Panc1 (cell line): Measurements from ENCODE around the gene ALDOA. TPM values are rescaled to one million over a fixed set of nuclear protein-coding genes. Genes with fewer than 3 reads are reported as not detected.

Experiments used
- ATAC-seq: fragments of 200-7000 bp; cut with Tn5 transposase; 2 replicates; pipeline ENCODE4 v1.9.1; 2020; ENCODE audit warnings: mild to moderate bottlenecking, moderate library complexity
- BruUV-seq: library from RNA; stranded (reverse); fragments of 400-500 nt; replicated peaks from 2 replicates; lab custom pipeline; 2021; lab: Mats Ljungman, UMichigan
- CTCF ChIA-PET: fragments of 300-600 bp; sonication (Branson Sonifier 250); formaldehyde crosslinking; loops from one replicate; lab custom pipeline; 2022; ENCODE audit warnings: antibody characterized with exemption; lab: Charles Lee
- POLR2A ChIA-PET: fragments of 300-600 bp; sonication (Branson Sonifier 250); formaldehyde crosslinking; loops from one replicate; lab custom pipeline; 2022; ENCODE audit warnings: antibody characterized with exemption; lab: Charles Lee
- DNase-seq: peaks from one replicate; pipeline ENCODE4 v3.0.0-alpha.2; 2010; ENCODE audit warnings: low read depth, low spot score
- H3K27ac ChIP-seq: 2 replicates; pipeline ENCODE4 v1.5.1; 2011; ENCODE audit warnings: mild to moderate bottlenecking, low read length, inconsistent platforms
- H3K27me3 ChIP-seq: fragments of 200-500 bp; sonication (Bioruptor generic); 2 replicates; pipeline ENCODE4 v1.6.0; 2014; ENCODE audit warnings: low read length, inconsistent platforms; ENCODE audit not compliant: control insufficient read depth, insufficient read depth
- H3K36me3 ChIP-seq: fragments of 200-500 bp; sonication (Bioruptor generic); 2 replicates; pipeline ENCODE4 v1.5.1; 2014; ENCODE audit warnings: inconsistent platforms, mild to moderate bottlenecking, low read length, moderate library complexity; ENCODE audit not compliant: control insufficient read depth, insufficient read depth
- H3K4me1 ChIP-seq: 2 replicates; pipeline ENCODE4 v1.5.1; 2011; ENCODE audit warnings: inconsistent platforms, mild to moderate bottlenecking, low read length, moderate library complexity; ENCODE audit not compliant: control insufficient read depth, insufficient read depth
- H3K4me3 ChIP-seq, 2 experiments: 2 replicates each; pipeline ENCODE4 v1.5.1; 2011 to 2012; ENCODE audit warnings: low read depth in 2 of 2, low read length in 2 of 2, mild to moderate bottlenecking in 2 of 2, inconsistent platforms in 1 of 2, moderate library complexity in 1 of 2
- H3K9me3 ChIP-seq: fragments of 200-500 bp; sonication (Bioruptor generic); 2 replicates; pipeline ENCODE4 v1.5.1; 2014; ENCODE audit warnings: low read depth, mild to moderate bottlenecking, inconsistent platforms, low read length, moderate library complexity; ENCODE audit not compliant: control insufficient read depth, insufficient read depth
- POLR2AphosphoS5 ChIP-seq: IDR thresholded peaks from 2 replicates; pipeline ENCODE4 v1.6.1; 2012; ENCODE audit warnings: mild to moderate bottlenecking, low read depth, low read length, moderate library complexity
- SIN3A ChIP-seq: IDR thresholded peaks from 2 replicates; pipeline ENCODE4 v1.6.1; 2012; ENCODE audit warnings: low read depth, mild to moderate bottlenecking, low read length, moderate library complexity, borderline replicate concordance; ENCODE audit not compliant: insufficient read depth
- TCF7L2 ChIP-seq: IDR thresholded peaks from 2 replicates; pipeline ENCODE4 v1.6.1; 2011; ENCODE audit warnings: mild to moderate bottlenecking, low read depth, low read length, inconsistent platforms
- in situ Hi-C: cut with HindIII; loops from 2 replicates; pipeline ENCODE4 v1.10.0; 2016; ENCODE audit warnings: low sequenced_read_pairs, low pct_unique_long_range_greater_than_20kb
- intact Hi-C: fragments of 100-400 bp; cut with micrococcal nuclease; formaldehyde crosslinking; loops from one replicate; pipeline ENCODE4 v1.10.0; 2022; ENCODE audit not compliant: unreplicated experiment
- total RNA-seq: library from RNA; stranded (reverse); gene quantifications from one replicate; pipeline ENCODE4 v1.2.1, GENCODE V29; 2021; ENCODE audit not compliant: unreplicated experiment
- TF ChIP-seq, protein P1 (sequence below): fragments of 450-650 bp; IDR thresholded peaks from 2 replicates; pipeline ENCODE4 v1.5.1; 2017; ENCODE audit warnings: mild to moderate bottlenecking
- TF ChIP-seq, protein P2 (sequence below), 2 experiments: IDR thresholded peaks; 2 replicates each; pipeline ENCODE4 v1.6.1; 2011 to 2012; ENCODE audit warnings: low read depth in 2 of 2, control low read depth in 1 of 2, low read length in 1 of 2, mild to moderate bottlenecking in 1 of 2, moderate library complexity in 1 of 2; ENCODE audit not compliant: insufficient read depth in 1 of 2

ALDOA gene
- total RNA-seq, 1 experiment from 2014 or later = 2,516 TPM

DNA sequence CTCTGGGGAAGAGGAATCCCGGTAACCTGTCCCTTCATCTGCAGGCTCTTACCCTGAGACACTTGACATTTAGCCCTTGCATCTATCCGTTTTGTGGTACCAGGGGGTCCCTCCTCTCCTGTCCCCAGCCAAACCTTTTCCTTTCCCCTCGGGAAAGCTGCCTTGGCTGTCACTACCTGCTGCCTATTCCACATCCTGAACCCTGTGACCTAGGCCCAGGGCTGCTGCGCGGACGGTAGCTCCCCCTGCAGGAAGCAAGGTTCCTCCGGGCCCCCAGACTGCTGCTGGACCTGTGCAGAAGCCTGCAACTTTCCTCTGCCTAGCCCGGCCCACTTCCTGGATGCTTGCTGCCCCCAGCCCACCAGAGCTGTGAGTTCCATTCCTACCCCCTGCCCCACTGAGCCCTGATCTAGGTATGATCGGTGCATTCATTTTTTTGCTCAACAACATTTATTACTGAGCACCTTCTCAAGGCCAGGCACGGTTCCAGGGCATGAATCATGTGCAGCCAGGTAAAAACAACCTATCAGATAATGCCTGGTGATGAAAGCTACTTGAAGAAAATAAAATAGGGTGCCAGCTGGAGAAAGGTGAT lies 10.5 kb upstream of the ALDOA start:
- Histone ChIP-seq H3K4me3 (no peak overlapping the region; a peak in 1 of 4 replicates), H3K36me3 (no peaks in the 10 kb centered on the region; the same call in 1 of the 2 replicates), H3K9me3 (no peaks in the 10 kb centered on the region), H3K4me1 (peaks cover 19% of the 10 kb centered on the region), H3K27ac (no peak overlapping the region; the same call in 1 of the 2 replicates), H3K27me3 (no peaks in the 10 kb centered on the region)
- no peak for DNase-seq
- in situ Hi-C loops (no loop called here), intact Hi-C loops (no loop called here)
- ChIA-PET CTCF (interaction anchor here (0.7 to 1.3 kb wide), 2 partner anchors 9 to 12 kb away, joined by 3 to 4 read pairs; no protein-coding TSS in a partner anchor), POLR2A (interaction anchor here (0.6 to 1.0 kb wide), 2 partner anchors 10 to 475 kb away, joined by 3 to 4 read pairs; partner anchors contain the start of gene ALDOA)
- peak; percentile 81 for ATAC-seq
- TF ChIP-seq POLR2AphosphoS5 = no peak
- no peak for TF ChIP-seq SIN3A
- TF ChIP-seq, protein P1, sequence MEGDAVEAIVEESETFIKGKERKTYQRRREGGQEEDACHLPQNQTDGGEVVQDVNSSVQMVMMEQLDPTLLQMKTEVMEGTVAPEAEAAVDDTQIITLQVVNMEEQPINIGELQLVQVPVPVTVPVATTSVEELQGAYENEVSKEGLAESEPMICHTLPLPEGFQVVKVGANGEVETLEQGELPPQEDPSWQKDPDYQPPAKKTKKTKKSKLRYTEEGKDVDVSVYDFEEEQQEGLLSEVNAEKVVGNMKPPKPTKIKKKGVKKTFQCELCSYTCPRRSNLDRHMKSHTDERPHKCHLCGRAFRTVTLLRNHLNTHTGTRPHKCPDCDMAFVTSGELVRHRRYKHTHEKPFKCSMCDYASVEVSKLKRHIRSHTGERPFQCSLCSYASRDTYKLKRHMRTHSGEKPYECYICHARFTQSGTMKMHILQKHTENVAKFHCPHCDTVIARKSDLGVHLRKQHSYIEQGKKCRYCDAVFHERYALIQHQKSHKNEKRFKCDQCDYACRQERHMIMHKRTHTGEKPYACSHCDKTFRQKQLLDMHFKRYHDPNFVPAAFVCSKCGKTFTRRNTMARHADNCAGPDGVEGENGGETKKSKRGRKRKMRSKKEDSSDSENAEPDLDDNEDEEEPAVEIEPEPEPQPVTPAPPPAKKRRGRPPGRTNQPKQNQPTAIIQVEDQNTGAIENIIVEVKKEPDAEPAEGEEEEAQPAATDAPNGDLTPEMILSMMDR = peak; percentile 95
- TF ChIP-seq TCF7L2 = no peak
- no TSS peak for BruUV-seq

DNA sequence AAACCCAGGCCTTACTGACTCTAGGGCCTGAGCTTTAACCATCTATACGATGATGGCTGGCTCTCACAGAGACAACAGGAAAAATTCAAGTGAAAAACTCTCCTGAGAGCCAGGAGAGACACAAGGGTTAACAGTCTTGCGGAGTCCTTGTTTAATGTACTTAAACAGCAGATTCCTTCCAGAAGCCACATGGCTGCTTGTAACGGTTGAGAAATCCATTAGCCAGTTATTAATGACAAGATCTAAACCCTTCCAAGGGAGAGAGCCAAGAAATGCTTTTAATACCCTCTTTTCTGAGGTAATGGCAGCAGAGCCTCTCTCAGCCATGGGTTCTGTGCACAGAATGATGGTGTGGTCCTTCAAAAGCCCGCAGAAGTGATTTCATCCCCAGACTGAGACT lies 5.2 kb upstream of the ALDOA start:
- in situ Hi-C loops = no loop called here

More for the DNA sequence above, 5.2 kb upstream of the ALDOA start:
- H3K27ac ChIP-seq = no peak overlapping the region
- ChIA-PET CTCF (no interaction called here), POLR2A (interaction anchor here (0.6 kb wide), 1 partner anchor 309 kb away, joined by 10 read pairs; no protein-coding TSS in a partner anchor)
- TF ChIP-seq, protein P2, sequence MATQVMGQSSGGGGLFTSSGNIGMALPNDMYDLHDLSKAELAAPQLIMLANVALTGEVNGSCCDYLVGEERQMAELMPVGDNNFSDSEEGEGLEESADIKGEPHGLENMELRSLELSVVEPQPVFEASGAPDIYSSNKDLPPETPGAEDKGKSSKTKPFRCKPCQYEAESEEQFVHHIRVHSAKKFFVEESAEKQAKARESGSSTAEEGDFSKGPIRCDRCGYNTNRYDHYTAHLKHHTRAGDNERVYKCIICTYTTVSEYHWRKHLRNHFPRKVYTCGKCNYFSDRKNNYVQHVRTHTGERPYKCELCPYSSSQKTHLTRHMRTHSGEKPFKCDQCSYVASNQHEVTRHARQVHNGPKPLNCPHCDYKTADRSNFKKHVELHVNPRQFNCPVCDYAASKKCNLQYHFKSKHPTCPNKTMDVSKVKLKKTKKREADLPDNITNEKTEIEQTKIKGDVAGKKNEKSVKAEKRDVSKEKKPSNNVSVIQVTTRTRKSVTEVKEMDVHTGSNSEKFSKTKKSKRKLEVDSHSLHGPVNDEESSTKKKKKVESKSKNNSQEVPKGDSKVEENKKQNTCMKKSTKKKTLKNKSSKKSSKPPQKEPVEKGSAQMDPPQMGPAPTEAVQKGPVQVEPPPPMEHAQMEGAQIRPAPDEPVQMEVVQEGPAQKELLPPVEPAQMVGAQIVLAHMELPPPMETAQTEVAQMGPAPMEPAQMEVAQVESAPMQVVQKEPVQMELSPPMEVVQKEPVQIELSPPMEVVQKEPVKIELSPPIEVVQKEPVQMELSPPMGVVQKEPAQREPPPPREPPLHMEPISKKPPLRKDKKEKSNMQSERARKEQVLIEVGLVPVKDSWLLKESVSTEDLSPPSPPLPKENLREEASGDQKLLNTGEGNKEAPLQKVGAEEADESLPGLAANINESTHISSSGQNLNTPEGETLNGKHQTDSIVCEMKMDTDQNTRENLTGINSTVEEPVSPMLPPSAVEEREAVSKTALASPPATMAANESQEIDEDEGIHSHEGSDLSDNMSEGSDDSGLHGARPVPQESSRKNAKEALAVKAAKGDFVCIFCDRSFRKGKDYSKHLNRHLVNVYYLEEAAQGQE (IDR thresholded peaks at IDR 0.05; ENCODE audit: insufficient read depth in 1 of 2, low read depth in 2 of 2, low read length in 1 of 2) = no peak
- no peak for TF ChIP-seq TCF7L2
- no peak for TF ChIP-seq POLR2AphosphoS5
- TF ChIP-seq SIN3A = no peak
- TF ChIP-seq, protein P1 = no peak
- no peak overlapping the region for H3K4me3 ChIP-seq
- ATAC-seq = no peak
- H3K36me3 ChIP-seq = no peaks in the 10 kb centered on the region; the same call in 1 of the 2 replicates
- intact Hi-C loops = no loop called here
- DNase-seq = no peak
- peaks cover 15% of the 10 kb centered on the region for H3K4me1 ChIP-seq
- H3K9me3 ChIP-seq = no peaks in the 10 kb centered on the region
- no TSS peak for BruUV-seq
- no peaks in the 10 kb centered on the region for H3K27me3 ChIP-seq
